WTC11 (cell line): ENCODE results near the gene ZSCAN20.

Experiments
- TEAD1 ChIP-seq: sonication (generic); formaldehyde crosslinking; IDR thresholded peaks from 2 replicates; pipeline ENCODE4 v1.8.0; 2022; ENCODE audit warnings: mild to moderate bottlenecking, missing genetic modification reagents
- TF ChIP-seq, protein P1 (sequence below): sonication (generic); formaldehyde crosslinking; IDR thresholded peaks from 2 replicates; pipeline ENCODE4 v1.8.1; 2022; ENCODE audit warnings: mild to moderate bottlenecking, missing genetic modification reagents, moderate library complexity, borderline replicate concordance

DNA sequence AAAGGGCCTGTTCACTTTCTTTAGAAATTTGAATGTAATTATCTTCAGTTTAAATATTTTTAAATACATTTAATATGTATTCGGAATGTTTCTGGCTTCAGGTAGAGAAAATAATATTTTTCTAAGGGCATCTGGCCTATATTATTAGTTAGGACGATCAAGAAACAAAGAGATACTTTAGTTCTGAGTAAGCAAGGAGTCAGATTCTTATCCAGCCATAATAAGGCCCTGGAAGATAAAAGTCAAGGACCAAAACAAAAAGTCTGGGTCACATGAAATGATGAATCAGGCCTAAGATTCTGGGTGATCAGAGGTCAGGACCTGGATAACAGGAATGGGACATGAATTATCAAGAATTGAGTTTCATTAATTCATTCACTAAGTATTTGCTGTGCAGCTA lies 47.8 kb upstream of the ZSCAN20 start:
- TF ChIP-seq TEAD1 (CRISPR knock-in tag), result no peak
- TF ChIP-seq, protein P1, sequence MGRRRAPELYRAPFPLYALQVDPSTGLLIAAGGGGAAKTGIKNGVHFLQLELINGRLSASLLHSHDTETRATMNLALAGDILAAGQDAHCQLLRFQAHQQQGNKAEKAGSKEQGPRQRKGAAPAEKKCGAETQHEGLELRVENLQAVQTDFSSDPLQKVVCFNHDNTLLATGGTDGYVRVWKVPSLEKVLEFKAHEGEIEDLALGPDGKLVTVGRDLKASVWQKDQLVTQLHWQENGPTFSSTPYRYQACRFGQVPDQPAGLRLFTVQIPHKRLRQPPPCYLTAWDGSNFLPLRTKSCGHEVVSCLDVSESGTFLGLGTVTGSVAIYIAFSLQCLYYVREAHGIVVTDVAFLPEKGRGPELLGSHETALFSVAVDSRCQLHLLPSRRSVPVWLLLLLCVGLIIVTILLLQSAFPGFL, result no peak
